ENCODE data around the gene HMGA1. TPM values are rescaled to one million over a fixed set of nuclear protein-coding genes. Genes with fewer than 3 reads are reported as not detected.

Gene HMGA1
- polyA plus RNA-seq, 1 donor from 2014 or later = 31.5 TPM

GRCh38 chr6:34196833-34197195, 39.9 kb upstream of the HMGA1 start:
- H4K20me1 ChIP-seq (ENCODE audit: insufficient read depth) = no peaks in the 10 kb centered on the region
- H3K4me3 ChIP-seq (ENCODE audit: low read length) = no peak overlapping the region
- no peak overlapping the region for H3K27ac ChIP-seq (ENCODE audit: low read length)
- no peak overlapping the region for H3K4me2 ChIP-seq (ENCODE audit: low read length)
- no peaks in the 10 kb centered on the region for H3K79me2 ChIP-seq (replicated peaks; ENCODE audit: insufficient read depth, low read length)
- no peaks in the 10 kb centered on the region for H3K36me3 ChIP-seq (ENCODE audit: insufficient read depth, low read length)
- TF ChIP-seq, protein P1, sequence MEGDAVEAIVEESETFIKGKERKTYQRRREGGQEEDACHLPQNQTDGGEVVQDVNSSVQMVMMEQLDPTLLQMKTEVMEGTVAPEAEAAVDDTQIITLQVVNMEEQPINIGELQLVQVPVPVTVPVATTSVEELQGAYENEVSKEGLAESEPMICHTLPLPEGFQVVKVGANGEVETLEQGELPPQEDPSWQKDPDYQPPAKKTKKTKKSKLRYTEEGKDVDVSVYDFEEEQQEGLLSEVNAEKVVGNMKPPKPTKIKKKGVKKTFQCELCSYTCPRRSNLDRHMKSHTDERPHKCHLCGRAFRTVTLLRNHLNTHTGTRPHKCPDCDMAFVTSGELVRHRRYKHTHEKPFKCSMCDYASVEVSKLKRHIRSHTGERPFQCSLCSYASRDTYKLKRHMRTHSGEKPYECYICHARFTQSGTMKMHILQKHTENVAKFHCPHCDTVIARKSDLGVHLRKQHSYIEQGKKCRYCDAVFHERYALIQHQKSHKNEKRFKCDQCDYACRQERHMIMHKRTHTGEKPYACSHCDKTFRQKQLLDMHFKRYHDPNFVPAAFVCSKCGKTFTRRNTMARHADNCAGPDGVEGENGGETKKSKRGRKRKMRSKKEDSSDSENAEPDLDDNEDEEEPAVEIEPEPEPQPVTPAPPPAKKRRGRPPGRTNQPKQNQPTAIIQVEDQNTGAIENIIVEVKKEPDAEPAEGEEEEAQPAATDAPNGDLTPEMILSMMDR (IDR thresholded peaks at IDR 0.05; ENCODE audit: poor library complexity, severe bottlenecking) = no peak
- no peak for TF ChIP-seq RAD21 (conservative IDR thresholded peaks at IDR 0.05)
- no peak for TF ChIP-seq SMC3 (conservative IDR thresholded peaks at IDR 0.05; ENCODE audit: poor library complexity)
- no peak for TF ChIP-seq MXI1 (conservative IDR thresholded peaks at IDR 0.05; ENCODE audit: poor library complexity, severe bottlenecking)
- TF ChIP-seq EP300 (conservative IDR thresholded peaks at IDR 0.05; ENCODE audit: poor library complexity, severe bottlenecking) = no peak
- TF ChIP-seq, protein P2, sequence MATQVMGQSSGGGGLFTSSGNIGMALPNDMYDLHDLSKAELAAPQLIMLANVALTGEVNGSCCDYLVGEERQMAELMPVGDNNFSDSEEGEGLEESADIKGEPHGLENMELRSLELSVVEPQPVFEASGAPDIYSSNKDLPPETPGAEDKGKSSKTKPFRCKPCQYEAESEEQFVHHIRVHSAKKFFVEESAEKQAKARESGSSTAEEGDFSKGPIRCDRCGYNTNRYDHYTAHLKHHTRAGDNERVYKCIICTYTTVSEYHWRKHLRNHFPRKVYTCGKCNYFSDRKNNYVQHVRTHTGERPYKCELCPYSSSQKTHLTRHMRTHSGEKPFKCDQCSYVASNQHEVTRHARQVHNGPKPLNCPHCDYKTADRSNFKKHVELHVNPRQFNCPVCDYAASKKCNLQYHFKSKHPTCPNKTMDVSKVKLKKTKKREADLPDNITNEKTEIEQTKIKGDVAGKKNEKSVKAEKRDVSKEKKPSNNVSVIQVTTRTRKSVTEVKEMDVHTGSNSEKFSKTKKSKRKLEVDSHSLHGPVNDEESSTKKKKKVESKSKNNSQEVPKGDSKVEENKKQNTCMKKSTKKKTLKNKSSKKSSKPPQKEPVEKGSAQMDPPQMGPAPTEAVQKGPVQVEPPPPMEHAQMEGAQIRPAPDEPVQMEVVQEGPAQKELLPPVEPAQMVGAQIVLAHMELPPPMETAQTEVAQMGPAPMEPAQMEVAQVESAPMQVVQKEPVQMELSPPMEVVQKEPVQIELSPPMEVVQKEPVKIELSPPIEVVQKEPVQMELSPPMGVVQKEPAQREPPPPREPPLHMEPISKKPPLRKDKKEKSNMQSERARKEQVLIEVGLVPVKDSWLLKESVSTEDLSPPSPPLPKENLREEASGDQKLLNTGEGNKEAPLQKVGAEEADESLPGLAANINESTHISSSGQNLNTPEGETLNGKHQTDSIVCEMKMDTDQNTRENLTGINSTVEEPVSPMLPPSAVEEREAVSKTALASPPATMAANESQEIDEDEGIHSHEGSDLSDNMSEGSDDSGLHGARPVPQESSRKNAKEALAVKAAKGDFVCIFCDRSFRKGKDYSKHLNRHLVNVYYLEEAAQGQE (IDR thresholded peaks at IDR 0.05; ENCODE audit: borderline replicate concordance) = no peak
- TF ChIP-seq TAF1 (IDR thresholded peaks at IDR 0.05; ENCODE audit: low read depth) = no peak
- no peak for TF ChIP-seq EZH2 (IDR thresholded peaks at IDR 0.05; ENCODE audit: borderline replicate concordance, insufficient read depth, low read length, poor library complexity, severe bottlenecking)
- no peak for TF ChIP-seq POLR2AphosphoS5 (IDR thresholded peaks at IDR 0.05)
- H3K27me3 ChIP-seq (ENCODE audit: insufficient read depth, low read depth, low read length) = no peaks in the 10 kb centered on the region
- no peak overlapping the region for H3K9ac ChIP-seq (ENCODE audit: low read length)
- H3K9me2 ChIP-seq (ENCODE audit: insufficient read depth, low read length) = no peaks in the 10 kb centered on the region
- H3F3A ChIP-seq (ENCODE audit: insufficient read depth, low read length, poor library complexity, severe bottlenecking) = no peaks in the 10 kb centered on the region
- H3K9me3 ChIP-seq (ENCODE audit: low read length) = no peaks in the 10 kb centered on the region
- H2AFZ ChIP-seq (ENCODE audit: low read depth, low read length) = no peak overlapping the region

DNA sequence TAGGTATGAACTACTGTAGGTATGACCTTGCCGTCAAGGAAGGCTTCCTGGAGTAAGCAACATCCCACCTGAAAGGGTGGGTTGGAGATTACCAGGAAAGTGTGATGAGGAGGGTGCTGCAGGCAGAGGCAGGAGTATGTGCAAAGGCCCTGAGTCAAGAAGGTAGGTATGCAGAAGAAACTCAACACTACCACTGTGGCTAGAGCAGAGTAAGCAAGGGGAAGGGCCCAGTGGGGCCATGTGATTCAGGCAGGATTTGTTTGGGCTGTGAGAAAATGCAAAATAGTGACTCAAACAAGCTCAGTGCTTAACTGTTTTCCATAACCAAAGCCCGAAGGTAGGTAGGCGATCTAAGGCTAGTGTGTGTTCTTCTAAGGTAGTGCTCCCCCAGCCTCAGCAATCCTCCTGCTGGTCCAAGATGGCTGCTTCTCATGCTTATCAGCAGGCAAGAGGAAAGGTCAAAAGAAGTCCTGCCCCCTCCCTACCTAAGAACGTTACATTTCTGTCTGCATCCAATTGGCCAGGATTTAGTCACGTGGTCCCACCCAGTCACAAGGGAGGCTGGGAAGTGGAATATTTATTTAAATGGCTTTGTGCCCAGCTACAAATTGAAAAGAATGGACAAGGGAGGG, 36.2 kb upstream of the HMGA1 start:
- Histone ChIP-seq H2AFZ (ENCODE audit: low read depth, low read length) (no peak overlapping the region), H3F3A (ENCODE audit: insufficient read depth, low read length, poor library complexity, severe bottlenecking) (no peaks in the 10 kb centered on the region), H3K36me3 (ENCODE audit: insufficient read depth, low read length) (no peaks in the 10 kb centered on the region), H3K9ac (ENCODE audit: low read length) (no peak overlapping the region), H3K79me2 (replicated peaks; ENCODE audit: insufficient read depth, low read length) (no peaks in the 10 kb centered on the region), H3K9me3 (ENCODE audit: low read length) (no peaks in the 10 kb centered on the region), H3K9me2 (ENCODE audit: insufficient read depth, low read length) (no peaks in the 10 kb centered on the region), H3K27me3 (ENCODE audit: insufficient read depth, low read depth, low read length) (no peaks in the 10 kb centered on the region), H3K4me2 (ENCODE audit: low read length) (no peak overlapping the region), H3K27ac (ENCODE audit: low read length) (no peak overlapping the region), H4K20me1 (ENCODE audit: insufficient read depth) (no peaks in the 10 kb centered on the region), H3K4me3 (ENCODE audit: low read length) (no peak overlapping the region)
- TF ChIP-seq, protein P1 (IDR thresholded peaks at IDR 0.05; ENCODE audit: poor library complexity, severe bottlenecking) = no peak
